Thymus (tissue), 11 donors: ENCODE data around the gene CORO1C. TPM values are rescaled to one million over a fixed set of nuclear protein-coding genes. Genes with fewer than 3 reads are reported as not detected.
"Not testable (repeated sequence)": the region's sequence is repeated elsewhere in the genome, so short reads cannot be mapped to it uniquely, and the experiment has no call there.

ENCODE experiments used
- DNase-seq, 9 donors: peaks; one replicate each; pipeline ENCODE4 v3.0.0-alpha.2; 2013; ENCODE audit warnings: low spot score in 9 of 9, low read depth in 6 of 9, missing footprints in 1 of 9
- H3K27ac ChIP-seq, 2 donors: one replicate each; pipeline ENCODE4 v1.5.1; 2013; ENCODE audit warnings: control low read depth in 1 of 2, low read depth in 1 of 2, low read length in 1 of 2, mild to moderate bottlenecking in 1 of 2, moderate library complexity in 1 of 2
- H3K27me3 ChIP-seq, 2 donors: one replicate each; pipeline ENCODE4 v1.5.1; 2013; ENCODE audit warnings: low read length in 1 of 2; ENCODE audit not compliant: control insufficient read depth in 2 of 2, insufficient read depth in 1 of 2
- H3K36me3 ChIP-seq, 2 donors: one replicate each; pipeline ENCODE4 v1.5.1; 2013; ENCODE audit warnings: low read length in 1 of 2, mild to moderate bottlenecking in 1 of 2, moderate library complexity in 1 of 2; ENCODE audit not compliant: control insufficient read depth in 2 of 2, insufficient read depth in 2 of 2
- H3K4me1 ChIP-seq, 2 donors: one replicate each; pipeline ENCODE4 v1.5.1; 2013; ENCODE audit warnings: low read length in 2 of 2; ENCODE audit not compliant: control insufficient read depth in 2 of 2, insufficient read depth in 2 of 2
- H3K4me3 ChIP-seq, 2 donors: one replicate each; pipeline ENCODE4 v1.5.1; 2013; ENCODE audit warnings: low read length in 2 of 2, control low read depth in 1 of 2, mild to moderate bottlenecking in 1 of 2
- H3K9me3 ChIP-seq, 2 donors: one replicate each; pipeline ENCODE4 v1.5.1; 2013; ENCODE audit warnings: low read length in 1 of 2, mild to moderate bottlenecking in 1 of 2; ENCODE audit not compliant: control insufficient read depth in 2 of 2, insufficient read depth in 1 of 2
- WGBS: extraction: QIAGEN DNeasy Blood & Tissue Kit; methylation state at CpG from one replicate; pipeline ENCODE4 v1.1.7; 2013; 5-methylcytosine and 5-hydroxymethylcytosine counted together
- polyA plus RNA-seq: library from polyadenylated mRNA; stranded (reverse); fragments of 200-250 nt; gene quantifications from one replicate; pipeline ENCODE4 v1.2.3, GENCODE V29; 2013
- total RNA-seq: library from RNA; stranded (reverse); fragments of 120-200 nt; gene quantifications from one replicate; pipeline ENCODE4 v1.2.4, GENCODE V29; 2013
- donor health status: healthy.

Gene CORO1C
- total and polyA plus RNA-seq, 2 donors: 24.6 to 35.4 TPM

DNA sequence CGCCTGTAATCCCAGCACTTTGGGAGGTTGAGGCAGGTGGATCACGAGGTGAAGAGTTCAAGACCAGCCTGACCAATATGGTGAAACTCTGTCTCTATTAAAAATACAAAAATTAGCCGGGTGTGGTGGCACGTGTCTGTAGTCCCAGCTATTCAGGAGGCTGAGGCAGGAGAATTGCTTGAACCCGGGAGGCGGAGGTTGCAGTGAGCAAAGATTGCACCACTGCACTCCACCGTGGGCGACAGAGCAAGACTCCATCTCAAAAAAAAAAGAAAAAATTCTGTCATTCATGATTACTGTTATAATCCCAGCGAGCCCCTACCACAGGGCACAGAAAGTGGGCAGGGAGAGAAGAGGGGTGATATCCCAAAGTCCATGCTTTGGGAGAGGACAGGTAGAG is 40.5 kb upstream of the CORO1C start:
- H3K9me3 ChIP-seq, H3K36me3 ChIP-seq, H3K27ac ChIP-seq, DNase-seq, H3K4me3 ChIP-seq: not testable (repeated sequence)
- peaks cover 20 to 23% of the 10 kb centered on the region in 2 donors for H3K4me1 ChIP-seq
- peaks cover 0 to 20% of the 10 kb centered on the region in 2 donors for H3K27me3 ChIP-seq
- WGBS: 94% methylated on average over 9 of the region's 9 CpGs

DNA sequence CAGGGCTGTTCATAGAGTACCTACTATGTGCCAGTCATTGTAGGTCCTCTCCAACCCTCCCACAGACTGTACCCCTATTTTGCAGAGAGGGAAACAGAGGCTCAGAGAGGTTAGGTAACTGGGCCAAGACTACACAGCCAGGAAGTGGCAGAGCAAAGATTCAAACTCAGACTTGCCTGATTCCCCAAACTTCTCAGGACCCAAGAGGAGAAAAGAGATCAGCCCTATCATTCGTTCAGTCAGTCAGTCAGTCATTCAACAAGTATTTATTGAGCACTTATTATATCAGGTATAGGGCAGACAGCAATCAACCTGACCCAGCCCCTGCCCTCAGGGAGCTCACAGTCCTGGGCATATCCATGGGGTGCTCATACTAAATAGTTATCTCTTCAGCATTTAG is 39.6 kb upstream of the CORO1C start:
- Histone ChIP-seq H3K4me1 (peaks cover 20 to 23% of the 10 kb centered on the region in 2 donors), H3K36me3 (no peaks in the 10 kb centered on the region), H3K27me3 (peaks cover 0 to 20% of the 10 kb centered on the region in 2 donors), H3K4me3 (no peak overlapping the region), H3K27ac (no peak overlapping the region), H3K9me3 (no peaks in the 10 kb centered on the region)
- DNase-seq: no peak
- WGBS: 94% methylated on average over 1 of the region's 1 CpG

DNA sequence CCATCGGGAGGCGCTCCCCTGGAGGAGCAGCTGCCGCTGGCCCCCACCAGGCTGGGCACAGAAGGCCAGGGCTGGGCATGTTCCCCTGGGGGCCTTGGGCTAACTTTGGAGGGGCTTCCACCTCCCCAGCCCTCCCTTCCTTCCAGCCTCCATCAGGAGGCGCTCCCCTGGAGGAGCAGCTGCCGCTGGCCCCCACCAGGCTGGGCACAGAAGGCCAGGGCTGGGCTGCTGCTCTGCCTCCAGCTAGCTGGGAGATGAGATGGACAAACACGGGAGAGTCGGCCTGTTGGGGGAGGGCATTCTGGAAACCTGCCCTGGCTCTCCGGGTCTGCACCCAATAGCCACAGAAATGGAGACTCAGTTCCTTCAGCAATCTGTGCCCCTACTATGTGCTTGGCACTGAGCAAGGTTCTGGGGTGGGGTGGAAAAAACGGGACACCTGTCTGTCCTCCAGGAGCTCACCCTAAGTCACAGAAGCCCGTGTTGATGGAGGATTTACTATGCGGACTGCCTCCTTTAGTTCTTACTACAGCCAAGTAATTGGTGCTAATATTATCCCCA is 39.0 kb upstream of the CORO1C start:
- DNase-seq: no peak
- Histone ChIP-seq H3K9me3 (no peaks in the 10 kb centered on the region), H3K27ac (no peak overlapping the region), H3K36me3 (no peaks in the 10 kb centered on the region), H3K4me1 (peaks cover 20 to 23% of the 10 kb centered on the region in 2 donors), H3K4me3 (no peak overlapping the region), H3K27me3 (peaks cover 0 to 20% of the 10 kb centered on the region in 2 donors)
- 94% methylated on average over 11 of the region's 11 CpGs for WGBS

DNA sequence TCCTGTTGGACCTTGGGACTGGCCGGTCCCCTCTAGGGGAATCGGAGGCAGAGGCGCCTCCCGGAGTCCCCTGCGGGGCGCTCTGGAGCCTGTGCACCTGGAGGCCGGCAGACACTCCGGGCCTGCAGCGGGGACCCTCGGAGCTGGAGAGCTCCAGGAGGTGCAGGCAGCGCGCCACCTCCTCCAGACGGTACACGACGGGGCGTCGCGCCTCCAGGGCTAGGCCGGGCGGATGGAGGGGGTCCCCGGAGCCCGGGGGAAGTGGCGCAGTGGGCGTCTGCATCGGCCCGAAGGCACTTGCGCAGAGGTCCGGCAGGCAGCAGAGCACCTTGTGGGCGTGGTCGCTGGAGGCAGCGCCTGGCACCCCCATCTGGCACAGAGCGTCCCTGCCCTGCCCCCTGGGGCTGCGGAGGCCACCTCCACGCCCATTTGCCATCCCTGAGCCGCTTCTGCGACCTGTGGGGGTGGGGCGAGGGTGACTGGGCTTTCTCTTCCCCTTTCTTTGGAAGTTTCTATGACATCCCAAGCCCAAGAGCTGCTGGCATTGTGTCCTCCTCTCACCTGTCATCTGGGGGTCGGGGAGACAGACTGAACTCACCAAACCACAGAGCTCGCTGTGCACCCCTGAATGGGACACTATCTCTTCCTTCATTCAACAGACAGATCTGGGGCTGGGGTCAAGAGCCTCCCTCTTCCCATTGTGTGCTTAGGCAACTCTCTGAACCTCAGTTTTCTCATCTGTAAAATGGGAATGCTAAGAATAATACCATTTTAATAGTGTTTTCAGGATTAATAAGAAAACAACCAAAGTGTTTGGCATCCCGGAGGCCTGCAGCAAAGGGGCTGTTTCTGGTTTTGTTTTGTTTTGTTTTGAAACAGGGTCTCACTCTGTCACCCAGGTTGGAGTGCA is 37.5 kb upstream of the CORO1C start:
- H3K27ac ChIP-seq: no peak overlapping the region
- 11% methylated on average over 40 of the region's 40 CpGs for WGBS
- DNase-seq: peak in 3 of 9 donors; percentile 20 to 25 (median 20)
- peaks cover 0 to 20% of the 10 kb centered on the region in 2 donors for H3K27me3 ChIP-seq
- H3K36me3 ChIP-seq: no peaks in the 10 kb centered on the region
- H3K4me1 ChIP-seq: peaks cover 18 to 22% of the 10 kb centered on the region in 2 donors
- H3K4me3 ChIP-seq: peak overlapping the region in 1 of 2 donors; percentile 10
- H3K9me3 ChIP-seq: no peaks in the 10 kb centered on the region

- no peak for DNase-seq
- WGBS: 97% methylated on average over 6 of the region's 6 CpGs
- H3K36me3 ChIP-seq: no peaks in the 10 kb centered on the region
- no peaks in the 10 kb centered on the region for H3K9me3 ChIP-seq
- H3K4me3 ChIP-seq: no peak overlapping the region
- H3K27ac ChIP-seq: no peak overlapping the region
- peaks cover 0 to 20% of the 10 kb centered on the region in 2 donors for H3K27me3 ChIP-seq
- peaks cover 4 to 6% of the 10 kb centered on the region in 2 donors for H3K4me1 ChIP-seq
These were observed 35.0 kb upstream of the CORO1C start for GRCh38 chr12:108766294-108766693.

DNA sequence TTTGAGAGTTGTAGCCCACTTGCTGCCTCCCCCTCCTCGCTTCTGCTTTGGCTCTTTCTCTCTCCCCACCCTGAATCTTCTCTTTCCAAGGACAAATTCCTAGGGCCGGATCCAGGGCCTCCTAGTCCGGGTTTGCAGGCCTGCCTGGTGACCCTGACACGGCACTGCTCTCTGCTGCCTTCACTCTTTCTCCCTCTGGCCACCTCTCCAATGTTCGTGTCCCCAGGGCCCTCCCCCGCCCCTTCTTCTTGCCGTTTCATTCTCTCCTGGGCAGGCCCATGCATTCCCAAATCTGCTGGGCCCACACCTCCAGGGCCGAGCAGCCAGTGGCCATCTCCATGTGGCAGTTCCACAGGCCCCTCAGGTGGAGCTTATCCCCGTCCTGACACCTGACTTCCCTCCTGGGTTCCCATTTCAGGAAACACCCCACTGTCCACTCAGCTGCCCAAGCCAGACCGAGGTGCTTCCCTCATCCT is 34.0 kb upstream of the CORO1C start:
- H3K4me3 ChIP-seq: no peak overlapping the region
- H3K4me1 ChIP-seq: peaks cover 4 to 6% of the 10 kb centered on the region in 2 donors
- 96% methylated on average over 10 of the region's 10 CpGs for WGBS
- no peak for DNase-seq
- no peaks in the 10 kb centered on the region for H3K9me3 ChIP-seq
- peaks cover 0 to 20% of the 10 kb centered on the region in 2 donors for H3K27me3 ChIP-seq
- H3K36me3 ChIP-seq: no peaks in the 10 kb centered on the region
- H3K27ac ChIP-seq: no peak overlapping the region

DNA sequence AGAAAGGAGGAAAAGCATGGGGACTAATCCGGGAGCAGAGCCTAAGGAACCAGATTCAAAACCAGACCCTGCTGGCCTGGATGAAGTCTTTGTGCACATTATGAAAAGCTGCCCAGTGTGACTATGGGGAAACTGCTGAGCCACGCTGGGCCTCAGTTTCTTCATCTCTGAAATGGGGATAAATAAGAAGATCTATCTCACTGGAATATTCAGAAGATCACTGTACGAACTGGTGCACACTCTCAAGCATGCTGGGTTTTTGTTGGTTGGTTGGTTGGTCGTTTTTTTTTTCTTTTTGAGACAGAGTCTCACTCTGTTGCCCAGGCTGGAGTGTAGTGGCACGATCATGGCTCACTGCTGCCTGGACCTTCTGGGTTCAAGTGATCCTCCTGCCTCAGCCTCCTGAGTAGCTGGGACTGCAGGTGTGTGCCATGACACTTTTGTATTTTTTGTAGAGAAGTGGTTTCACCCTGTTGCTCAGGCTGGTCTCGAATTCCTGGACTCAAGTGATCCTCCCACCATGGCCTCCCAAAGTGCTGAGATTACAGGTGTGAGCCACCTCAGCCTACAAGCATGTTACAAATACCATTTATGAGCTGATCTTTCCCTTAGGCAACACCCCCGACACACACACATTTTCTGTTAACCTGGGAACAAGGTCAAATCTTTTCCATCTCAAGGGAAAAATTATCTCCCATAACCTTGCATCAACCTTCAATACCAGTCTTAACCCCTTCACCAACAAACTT is 33.4 kb upstream of the CORO1C start:
- H3K27ac ChIP-seq: no peak overlapping the region
- 94% methylated on average over 7 of the region's 7 CpGs for WGBS

GRCh38 chr12:108761226-108761625 is 29.9 kb upstream of the CORO1C start:
- 98% methylated on average over 11 of the region's 11 CpGs for WGBS

More for the DNA sequence above, 33.4 kb upstream of the CORO1C start:
- Histone ChIP-seq H3K4me3 (no peak overlapping the region), H3K36me3 (no peaks in the 10 kb centered on the region), H3K27me3 (peaks cover 0 to 18% of the 10 kb centered on the region in 2 donors), H3K9me3 (no peaks in the 10 kb centered on the region), H3K4me1 (peaks cover 4 to 6% of the 10 kb centered on the region in 2 donors)
- no peak for DNase-seq

More at GRCh38 chr12:108761226-108761625, 29.9 kb upstream of the CORO1C start:
- Histone ChIP-seq H3K27ac (no peak overlapping the region), H3K4me1 (no peaks in the 10 kb centered on the region), H3K4me3 (no peak overlapping the region), H3K27me3 (no peaks in the 10 kb centered on the region), H3K36me3 (no peaks in the 10 kb centered on the region), H3K9me3 (no peaks in the 10 kb centered on the region)
- no peak for DNase-seq
